WERI-Rb-1 (cell line): Measurements from ENCODE around the gene PTPRB.

Experiments used
- DNase-seq: peaks from one replicate; pipeline ENCODE4 v3.0.0-alpha.2; 2020
- H3K27ac ChIP-seq: fragments of 250-450 bp; sonication (Bioruptor Pico); 2 replicates; pipeline ENCODE4 v1.5.1; 2020; ENCODE audit warnings: mild to moderate bottlenecking, moderate library complexity
- H3K27me3 ChIP-seq: fragments of 250-450 bp; sonication (Bioruptor Pico); 2 replicates; pipeline ENCODE4 v1.5.1; 2021; ENCODE audit warnings: mild to moderate bottlenecking, low read depth, moderate library complexity; ENCODE audit not compliant: insufficient read depth, severe bottlenecking
- H3K36me3 ChIP-seq: fragments of 250-450 bp; sonication (Bioruptor Pico); 2 replicates; pipeline ENCODE4 v1.5.1; 2020; ENCODE audit warnings: mild to moderate bottlenecking, moderate library complexity
- H3K4me3 ChIP-seq: 2 replicates; pipeline ENCODE4 v1.5.1; 2011; ENCODE audit warnings: low read depth, mild to moderate bottlenecking, control low read depth, low read length
- H3K9me3 ChIP-seq: fragments of 250-450 bp; sonication (Bioruptor Pico); 2 replicates; pipeline ENCODE4 v1.5.1; 2021; ENCODE audit warnings: mild to moderate bottlenecking, moderate library complexity; ENCODE audit not compliant: severe bottlenecking
- CTCF ChIP-seq: IDR thresholded peaks from 2 replicates; pipeline ENCODE4 v1.5.1; 2011; ENCODE audit warnings: low read depth, mild to moderate bottlenecking, control low read depth, inconsistent platforms, low read length

PTPRB gene

GRCh38 chr12:70617450-70617849 lies 19.8 kb downstream of the PTPRB start:
- Histone ChIP-seq H3K4me3 (no peak overlapping the region), H3K27ac (no peak overlapping the region), H3K9me3 (no peaks in the 10 kb centered on the region), H3K27me3 (no peaks in the 10 kb centered on the region), H3K36me3 (no peaks in the 10 kb centered on the region)
- DNase-seq: no peak
- TF ChIP-seq CTCF: no peak

DNA sequence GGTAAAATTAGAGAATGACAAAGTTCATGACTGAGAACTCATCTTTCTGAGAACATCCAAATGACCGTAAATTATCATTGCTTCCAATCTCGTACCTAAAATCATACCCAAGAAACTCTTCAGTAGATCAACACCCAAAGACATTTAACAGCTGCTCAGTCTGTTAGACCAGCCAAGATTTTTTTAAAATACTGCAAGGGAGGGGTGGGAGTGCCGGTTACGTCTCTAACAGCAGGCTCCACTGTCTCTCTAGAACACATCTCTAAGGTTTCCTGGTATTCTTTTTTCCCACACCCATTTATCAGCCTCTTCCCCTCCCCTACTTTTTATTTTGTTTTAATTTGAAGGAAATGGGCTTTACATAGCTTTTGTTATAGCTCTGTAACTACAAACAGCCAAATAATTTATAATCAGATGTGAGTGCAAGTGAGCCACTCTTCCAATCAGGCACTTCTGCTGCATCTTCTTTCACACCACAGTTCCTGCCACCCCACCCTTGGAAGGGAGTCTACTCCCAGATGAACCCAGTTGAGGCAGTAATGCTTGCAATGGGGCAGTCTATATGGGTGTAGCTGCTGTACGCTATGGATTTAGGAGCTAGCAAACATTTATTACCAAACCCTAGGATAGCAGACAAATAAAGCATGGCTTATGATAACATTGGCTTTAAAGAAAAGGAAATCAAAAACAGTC lies 21.9 kb downstream of the PTPRB start:
- DNase-seq: no peak
- Histone ChIP-seq H3K9me3 (no peaks in the 10 kb centered on the region), H3K27ac (no peak overlapping the region), H3K4me3 (no peak overlapping the region), H3K36me3 (no peaks in the 10 kb centered on the region), H3K27me3 (no peaks in the 10 kb centered on the region)
- no peak for TF ChIP-seq CTCF

- Histone ChIP-seq H3K36me3 (no peaks in the 10 kb centered on the region), H3K9me3 (no peaks in the 10 kb centered on the region)
Observed at GRCh38 chr12:70609739-70610491, 27.3 kb downstream of the PTPRB start.

GRCh38 chr12:70609203-70609602 lies 28.0 kb downstream of the PTPRB start:
- H3K4me3 ChIP-seq: peak overlapping the region; percentile 73

More at GRCh38 chr12:70609739-70610491, 27.3 kb downstream of the PTPRB start:
- TF ChIP-seq CTCF: no peak
- H3K4me3 ChIP-seq: peak overlapping the region; percentile 73
- H3K27ac ChIP-seq: no peak overlapping the region
- DNase-seq: peak; percentile 44
- H3K27me3 ChIP-seq: no peaks in the 10 kb centered on the region

GRCh38 chr12:70608184-70608583 lies 29.0 kb downstream of the PTPRB start:
- H3K27ac ChIP-seq: no peak overlapping the region
- H3K9me3 ChIP-seq: no peaks in the 10 kb centered on the region
- DNase-seq: no peak

More at GRCh38 chr12:70609203-70609602, 28.0 kb downstream of the PTPRB start:
- H3K27ac ChIP-seq: no peak overlapping the region
- no peak for TF ChIP-seq CTCF
- peak; percentile 6 for DNase-seq
- H3K36me3 ChIP-seq: no peaks in the 10 kb centered on the region
- no peaks in the 10 kb centered on the region for H3K9me3 ChIP-seq
- no peaks in the 10 kb centered on the region for H3K27me3 ChIP-seq

More at GRCh38 chr12:70608184-70608583, 29.0 kb downstream of the PTPRB start:
- H3K27me3 ChIP-seq: no peaks in the 10 kb centered on the region
- H3K36me3 ChIP-seq: no peaks in the 10 kb centered on the region
- no peak overlapping the region for H3K4me3 ChIP-seq
- no peak for TF ChIP-seq CTCF
